Gastrocnemius medialis (tissue), 4 donors: ENCODE data around the gene SAMHD1.
"Not testable (repeated sequence)": the region's sequence is repeated elsewhere in the genome, so short reads cannot be mapped to it uniquely, and the experiment has no call there.

ENCODE experiments used
- POLR2A ChIP-seq, 2 donors: fragments of 450-650 bp; IDR thresholded peaks; one replicate each; pipeline ENCODE4 v1.6.1; 2017; ENCODE audit warnings: antibody characterized with exemption in 2 of 2, mild to moderate bottlenecking in 2 of 2, moderate library complexity in 2 of 2
- TF ChIP-seq, protein P1 (sequence below), 5 experiments: fragments of 450-650 bp in 3 of 5; fragments of 200-600 bp in 2 of 5; sonication (generic) in 2 of 5; IDR thresholded peaks in 4 of 5; conservative IDR thresholded peaks in 1 of 5; 1 replicate in 4 of 5; 2 replicates in 1 of 5; pipeline ENCODE4 v1.5.1; 2016 to 2019; ENCODE audit warnings: antibody characterized with exemption in 5 of 5, mild to moderate bottlenecking in 3 of 5, moderate library complexity in 3 of 5

GRCh38 chr20:36906086-36906485 is 45.4 kb downstream of the SAMHD1 start:
- TF ChIP-seq, protein P1, sequence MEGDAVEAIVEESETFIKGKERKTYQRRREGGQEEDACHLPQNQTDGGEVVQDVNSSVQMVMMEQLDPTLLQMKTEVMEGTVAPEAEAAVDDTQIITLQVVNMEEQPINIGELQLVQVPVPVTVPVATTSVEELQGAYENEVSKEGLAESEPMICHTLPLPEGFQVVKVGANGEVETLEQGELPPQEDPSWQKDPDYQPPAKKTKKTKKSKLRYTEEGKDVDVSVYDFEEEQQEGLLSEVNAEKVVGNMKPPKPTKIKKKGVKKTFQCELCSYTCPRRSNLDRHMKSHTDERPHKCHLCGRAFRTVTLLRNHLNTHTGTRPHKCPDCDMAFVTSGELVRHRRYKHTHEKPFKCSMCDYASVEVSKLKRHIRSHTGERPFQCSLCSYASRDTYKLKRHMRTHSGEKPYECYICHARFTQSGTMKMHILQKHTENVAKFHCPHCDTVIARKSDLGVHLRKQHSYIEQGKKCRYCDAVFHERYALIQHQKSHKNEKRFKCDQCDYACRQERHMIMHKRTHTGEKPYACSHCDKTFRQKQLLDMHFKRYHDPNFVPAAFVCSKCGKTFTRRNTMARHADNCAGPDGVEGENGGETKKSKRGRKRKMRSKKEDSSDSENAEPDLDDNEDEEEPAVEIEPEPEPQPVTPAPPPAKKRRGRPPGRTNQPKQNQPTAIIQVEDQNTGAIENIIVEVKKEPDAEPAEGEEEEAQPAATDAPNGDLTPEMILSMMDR (IDR thresholded peaks at IDR 0.05 in 4 of 5, conservative IDR thresholded peaks at IDR 0.05 in 1 of 5), result not testable (repeated sequence)
- TF ChIP-seq POLR2A (IDR thresholded peaks at IDR 0.05), result not testable (repeated sequence)
